GM12892 (cell line): ENCODE results near the gene PLSCR1.

Experiments used
- POLR2A ChIP-seq: IDR thresholded peaks from 2 replicates; pipeline ENCODE4 v1.6.1; 2011; ENCODE audit warnings: low read depth, low read length, control low read depth
- POLR2AphosphoS5 ChIP-seq: IDR thresholded peaks from 2 replicates; pipeline ENCODE4 v1.6.1; 2011; ENCODE audit warnings: low read depth, low read length, control low read depth
- TAF1 ChIP-seq: IDR thresholded peaks from 2 replicates; pipeline ENCODE4 v1.6.1; 2011; ENCODE audit warnings: low read depth, mild to moderate bottlenecking, control low read depth, low read length, borderline replicate concordance

GRCh38 chr3:146590521-146590920, 46.1 kb upstream of the PLSCR1 start:
- TF ChIP-seq POLR2A = no peak
- TF ChIP-seq POLR2AphosphoS5 = no peak
- TF ChIP-seq TAF1 = no peak
